HCT116 (cell line): ENCODE measurements around the gene HDAC1. TPM values are rescaled to one million over a fixed set of nuclear protein-coding genes. Genes with fewer than 3 reads are reported as not detected.

Experiments
- ATAC-seq: fragments of 200-7000 bp; cut with Tn5 transposase; 2 replicates; pipeline ENCODE4 v1.9.1; 2020; ENCODE audit warnings: mild to moderate bottlenecking, moderate library complexity
- BruUV-seq: library from RNA; stranded (reverse); fragments of 400-500 nt; replicated peaks from 2 replicates; lab custom pipeline; 2021; lab: Mats Ljungman, UMichigan
- CTCF ChIA-PET: fragments of 300-600 bp; sonication (Branson Sonifier 250); formaldehyde crosslinking; loops from one replicate; lab custom pipeline; 2021; ENCODE audit warnings: antibody characterized with exemption; lab: Charles Lee
- POLR2A ChIA-PET: fragments of 300-600, 350-600 bp; sonication (Branson Sonifier 250); formaldehyde crosslinking; loops from one replicate; lab custom pipeline; 2021; ENCODE audit warnings: antibody characterized with exemption; lab: Charles Lee
- RAD21 ChIA-PET, 2 experiments: fragments of 300-600 bp; sonication (Branson Sonifier 250); formaldehyde crosslinking; loops; one replicate each; lab custom pipeline; 2023; ENCODE audit warnings: low total read pairs in 2 of 2; ENCODE audit not compliant: uncharacterized antibody in 2 of 2, unreplicated experiment in 2 of 2, low non-redundant PET in 1 of 2; lab: Charles Lee
- DNase-seq: peaks from one replicate; pipeline ENCODE4 v3.0.0-alpha.2; 2010; ENCODE audit warnings: low read depth, low spot score
- H2AFZ ChIP-seq: fragments of 200-600 bp; shearing (Covaris generic), sonication (generic); 2 replicates; pipeline ENCODE4 v1.6.1; 2017; ENCODE audit warnings: low read depth, mixed run types, mixed read lengths, antibody characterized with exemption, low read length; ENCODE audit not compliant: poor library complexity, severe bottlenecking
- H3K27ac ChIP-seq: 2 replicates; pipeline ENCODE4 v1.5.1; 2012; ENCODE audit warnings: low read depth, low read length
- H3K27me3 ChIP-seq: fragments of 200-600 bp; sonication (generic); 2 replicates; pipeline ENCODE4 v1.6.1; 2016; ENCODE audit warnings: mixed run types, low read length, mixed read lengths; ENCODE audit not compliant: insufficient read depth
- H3K36me3 ChIP-seq, 2 experiments: fragments of 200-500 bp in 1 of 2; fragments of 200-600 bp in 1 of 2; sonication (Bioruptor generic) in 1 of 2; sonication (generic) in 1 of 2; 2 replicates each; pipeline versions ENCODE4 v1.5.1 to v1.6.1; 2014 to 2016; ENCODE audit warnings: low read length in 2 of 2, inconsistent platforms in 1 of 2, mixed read lengths in 1 of 2, mixed run types in 1 of 2; ENCODE audit not compliant: insufficient read depth in 2 of 2, control insufficient read depth in 1 of 2
- H3K4me1 ChIP-seq, 2 experiments: fragments of 200-600 bp in 1 of 2; sonication (generic) in 1 of 2; 2 replicates each; pipeline versions ENCODE4 v1.5.1 to v1.6.1; 2012 to 2017; ENCODE audit warnings: low read length in 2 of 2, inconsistent platforms in 1 of 2, mild to moderate bottlenecking in 1 of 2, mixed read lengths in 1 of 2, mixed run types in 1 of 2, moderate library complexity in 1 of 2; ENCODE audit not compliant: insufficient read depth in 2 of 2, control insufficient read depth in 1 of 2
- H3K4me2 ChIP-seq: fragments of 200-600 bp; sonication (generic); 2 replicates; pipeline ENCODE4 v1.6.1; 2017; ENCODE audit warnings: mixed run types, low read length, mixed read lengths
- H3K4me3 ChIP-seq, 2 experiments: fragments of 200-600 bp in 1 of 2; sonication (generic) in 1 of 2; replicated peaks in 1 of 2; 2 replicates each; pipeline ENCODE4 v1.5.1; 2011 to 2016; ENCODE audit warnings: low read length in 2 of 2, control low read depth in 1 of 2, low read depth in 1 of 2, mild to moderate bottlenecking in 1 of 2, mixed read lengths in 1 of 2, mixed run types in 1 of 2
- H3K79me2 ChIP-seq: fragments of 200-600 bp; sonication (generic); 2 replicates; pipeline ENCODE4 v1.6.1; 2017; ENCODE audit warnings: mild to moderate bottlenecking, mixed run types, low read length, moderate library complexity, mixed read lengths; ENCODE audit not compliant: insufficient read depth
- H3K9ac ChIP-seq: fragments of 200-600 bp; sonication (generic); 2 replicates; pipeline ENCODE4 v1.6.1; 2016; ENCODE audit warnings: low read length, mixed read lengths
- H3K9me2 ChIP-seq: fragments of 200-600 bp; sonication (generic), shearing (Covaris generic); 2 replicates; pipeline ENCODE4 v1.6.1; 2017; ENCODE audit warnings: mixed run types, mild to moderate bottlenecking, moderate library complexity; ENCODE audit not compliant: insufficient read depth
- H3K9me3 ChIP-seq, 2 experiments: fragments of 200-500 bp in 1 of 2; fragments of 200-600 bp in 1 of 2; sonication (Bioruptor generic) in 1 of 2; sonication (generic) in 1 of 2; 2 replicates each; pipeline ENCODE4 v1.6.1; 2014 to 2017; ENCODE audit warnings: low read length in 2 of 2, mixed read lengths in 2 of 2, inconsistent platforms in 1 of 2, low read depth in 1 of 2, mild to moderate bottlenecking in 1 of 2, mixed run types in 1 of 2, moderate library complexity in 1 of 2; ENCODE audit not compliant: control insufficient read depth in 1 of 2, insufficient read depth in 1 of 2
- H4K20me1 ChIP-seq: fragments of 200-600 bp; sonication (generic), shearing (Covaris generic); 2 replicates; pipeline ENCODE4 v1.6.1; 2017; ENCODE audit warnings: mixed run types, mild to moderate bottlenecking, moderate library complexity; ENCODE audit not compliant: insufficient read depth
- CEBPB ChIP-seq: IDR thresholded peaks from 2 replicates; pipeline ENCODE4 v1.6.1; 2012; ENCODE audit warnings: low read depth
- EGR1 ChIP-seq: IDR thresholded peaks from 2 replicates; pipeline ENCODE4 v1.6.1; 2012; ENCODE audit warnings: low read depth
- EZH2 ChIP-seq: fragments of 200-600 bp; sonication (generic); IDR thresholded peaks from 2 replicates; pipeline ENCODE4 v1.6.1; 2017; ENCODE audit warnings: antibody characterized with exemption, mixed run types
- EZH2phosphoT487 ChIP-seq: fragments of 200-600 bp; IDR thresholded peaks from 2 replicates; pipeline ENCODE4 v1.6.1; 2018; ENCODE audit warnings: antibody characterized with exemption, borderline replicate concordance
- JUND ChIP-seq: IDR thresholded peaks from 2 replicates; pipeline ENCODE4 v1.6.1; 2012
- RAD21 ChIP-seq: IDR thresholded peaks from 2 replicates; pipeline ENCODE4 v1.6.1; 2012; ENCODE audit warnings: low read depth, mild to moderate bottlenecking
- SP1 ChIP-seq: IDR thresholded peaks from 2 replicates; pipeline ENCODE4 v1.6.1; 2012; ENCODE audit warnings: low read depth
- SRF ChIP-seq: IDR thresholded peaks from 2 replicates; pipeline ENCODE4 v1.6.1; 2012; ENCODE audit warnings: low read depth
- ZNF274 ChIP-seq: fragments of 200-500 bp; sonication (Bioruptor generic); IDR thresholded peaks from 2 replicates; pipeline ENCODE4 v1.6.1; 2014; ENCODE audit warnings: mild to moderate bottlenecking, low read depth, low read length, inconsistent platforms
- intact Hi-C: fragments of 100-400 bp; cut with micrococcal nuclease; formaldehyde crosslinking; loops from 2 replicates; pipeline ENCODE4 v1.10.0; 2022
- total RNA-seq: library from RNA; stranded (reverse); gene quantifications from one replicate; pipeline ENCODE4 v1.2.1, GENCODE V29; 2021; ENCODE audit not compliant: unreplicated experiment
- TF ChIP-seq, protein P1 (sequence below): IDR thresholded peaks from 2 replicates; pipeline ENCODE4 v1.6.1; 2012
- TF ChIP-seq, protein P2 (sequence below), 3 experiments: fragments of 200-600 bp in 1 of 3; sonication (generic) in 1 of 3; IDR thresholded peaks in 2 of 3; conservative IDR thresholded peaks in 1 of 3; 2 replicates each; pipeline ENCODE4 v1.5.1; 2012 to 2017; ENCODE audit warnings: low read depth in 2 of 3, low read length in 2 of 3, antibody characterized with exemption in 1 of 3, borderline replicate concordance in 1 of 3, control low read depth in 1 of 3, mild to moderate bottlenecking in 1 of 3, mixed read lengths in 1 of 3, mixed run types in 1 of 3, moderate library complexity in 1 of 3; ENCODE audit not compliant: insufficient read depth in 1 of 3

HDAC1 gene
- total RNA-seq, 1 experiment from 2014 or later = 232 TPM

DNA sequence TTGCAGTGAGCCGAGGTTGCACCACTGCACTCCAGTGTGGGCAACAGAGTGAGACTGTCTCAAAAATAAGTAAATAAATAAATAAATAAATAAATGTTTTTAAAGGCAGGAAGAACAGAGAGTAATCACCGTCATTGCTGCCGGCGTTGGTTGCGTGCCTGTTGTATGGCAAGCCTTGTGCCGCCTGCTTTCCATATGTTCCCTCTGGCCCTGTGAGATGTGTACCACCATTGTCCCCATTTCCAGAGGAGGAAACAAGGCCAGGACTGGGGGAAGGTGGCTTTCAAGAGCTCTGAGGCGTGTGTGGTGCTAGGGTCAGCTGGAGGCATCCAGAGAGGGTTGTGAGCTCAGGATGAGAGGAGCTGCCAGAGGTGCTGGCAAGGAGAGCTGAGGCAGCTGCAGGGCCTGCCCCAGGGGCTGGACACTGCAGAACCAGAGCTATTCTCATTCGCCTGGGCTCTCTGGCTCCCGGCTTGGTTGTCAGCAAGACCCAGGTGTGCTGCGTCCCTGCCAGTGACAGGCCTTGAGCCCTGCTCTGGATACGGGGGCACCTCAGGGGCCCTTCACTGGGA is 49.4 kb downstream of the HDAC1 start:
- H3K36me3 ChIP-seq = no peaks in the 10 kb centered on the region
- peaks cover 3 to 23% of the 10 kb centered on the region in 2 experiments; a peak in 2 of 4 replicates for H3K4me1 ChIP-seq
- no peaks in the 10 kb centered on the region for H3K9me2 ChIP-seq
- H4K20me1 ChIP-seq = no peaks in the 10 kb centered on the region
- no peak for DNase-seq
- no peak overlapping the region for H3K27ac ChIP-seq
- POLR2A ChIA-PET = no interaction called here
- RAD21 ChIA-PET = no interaction called here
- H3K9me3 ChIP-seq = no peaks in the 10 kb centered on the region
- ATAC-seq = no peak
- intact Hi-C loops = no loop called here
- no peaks in the 10 kb centered on the region for H3K79me2 ChIP-seq
- CTCF ChIA-PET = no interaction called here
- H3K4me2 ChIP-seq = no peak overlapping the region
- H3K4me3 ChIP-seq = no peak overlapping the region
- no peak for TF ChIP-seq CEBPB
- TF ChIP-seq ZNF274 = no peak
- no peak for TF ChIP-seq EZH2
- TF ChIP-seq EGR1 = no peak
- no peak for TF ChIP-seq SRF
- TF ChIP-seq EZH2phosphoT487 = no peak
- TF ChIP-seq SP1 = no peak
- no peak for TF ChIP-seq RAD21
- TF ChIP-seq, protein P1, sequence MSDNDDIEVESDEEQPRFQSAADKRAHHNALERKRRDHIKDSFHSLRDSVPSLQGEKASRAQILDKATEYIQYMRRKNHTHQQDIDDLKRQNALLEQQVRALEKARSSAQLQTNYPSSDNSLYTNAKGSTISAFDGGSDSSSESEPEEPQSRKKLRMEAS = no peak
- no peak for TF ChIP-seq JUND
- TF ChIP-seq, protein P2, sequence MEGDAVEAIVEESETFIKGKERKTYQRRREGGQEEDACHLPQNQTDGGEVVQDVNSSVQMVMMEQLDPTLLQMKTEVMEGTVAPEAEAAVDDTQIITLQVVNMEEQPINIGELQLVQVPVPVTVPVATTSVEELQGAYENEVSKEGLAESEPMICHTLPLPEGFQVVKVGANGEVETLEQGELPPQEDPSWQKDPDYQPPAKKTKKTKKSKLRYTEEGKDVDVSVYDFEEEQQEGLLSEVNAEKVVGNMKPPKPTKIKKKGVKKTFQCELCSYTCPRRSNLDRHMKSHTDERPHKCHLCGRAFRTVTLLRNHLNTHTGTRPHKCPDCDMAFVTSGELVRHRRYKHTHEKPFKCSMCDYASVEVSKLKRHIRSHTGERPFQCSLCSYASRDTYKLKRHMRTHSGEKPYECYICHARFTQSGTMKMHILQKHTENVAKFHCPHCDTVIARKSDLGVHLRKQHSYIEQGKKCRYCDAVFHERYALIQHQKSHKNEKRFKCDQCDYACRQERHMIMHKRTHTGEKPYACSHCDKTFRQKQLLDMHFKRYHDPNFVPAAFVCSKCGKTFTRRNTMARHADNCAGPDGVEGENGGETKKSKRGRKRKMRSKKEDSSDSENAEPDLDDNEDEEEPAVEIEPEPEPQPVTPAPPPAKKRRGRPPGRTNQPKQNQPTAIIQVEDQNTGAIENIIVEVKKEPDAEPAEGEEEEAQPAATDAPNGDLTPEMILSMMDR (IDR thresholded peaks at IDR 0.05 in 2 of 3, conservative IDR thresholded peaks at IDR 0.05 in 1 of 3; ENCODE audit: borderline replicate concordance in 1 of 3, insufficient read depth in 1 of 3, low read depth in 2 of 3, low read length in 2 of 3) = no peak
- TF ChIP-seq, all 23 proteins: peak for 0
- no peak overlapping the region for H3K9ac ChIP-seq
- no peaks in the 10 kb centered on the region for H3K27me3 ChIP-seq
- BruUV-seq = no TSS peak
- no peak overlapping the region for H2AFZ ChIP-seq
